H9 (cell line): ENCODE measurements around the gene TSPYL4. TPM values are rescaled to one million over a fixed set of nuclear protein-coding genes. Genes with fewer than 3 reads are reported as not detected.

Source experiments
- DNase-seq: peaks from one replicate; pipeline ENCODE4 v3.0.0-alpha.2; 2017
- H2AFZ ChIP-seq: one replicate; pipeline ENCODE4 v1.6.1; 2013; ENCODE audit warnings: mild to moderate bottlenecking, low read length, control low read depth, moderate library complexity
- H2AK5ac ChIP-seq: 2 replicates; pipeline ENCODE4 v1.6.1; 2013; ENCODE audit warnings: low read length, control low read depth, mixed read lengths; ENCODE audit not compliant: insufficient read length
- H2BK120ac ChIP-seq: one replicate; pipeline ENCODE4 v1.6.1; 2013; ENCODE audit warnings: low read depth, mild to moderate bottlenecking, low read length, control low read depth, inconsistent platforms; ENCODE audit not compliant: poor library complexity, severe bottlenecking
- H2BK12ac ChIP-seq: 2 replicates; pipeline ENCODE4 v1.6.1; 2013; ENCODE audit warnings: low read length, control low read depth, mixed read lengths, low read depth; ENCODE audit not compliant: insufficient read length
- H2BK15ac ChIP-seq: 2 replicates; pipeline ENCODE4 v1.6.1; 2013; ENCODE audit warnings: low read depth, low read length, control low read depth
- H2BK20ac ChIP-seq: one replicate; pipeline ENCODE4 v1.6.1; 2013; ENCODE audit warnings: low read depth, mild to moderate bottlenecking, low read length, control low read depth, inconsistent platforms; ENCODE audit not compliant: poor library complexity, severe bottlenecking
- H2BK5ac ChIP-seq: 2 replicates; pipeline ENCODE4 v1.6.1; 2013; ENCODE audit warnings: low read length, control low read depth, mixed read lengths; ENCODE audit not compliant: insufficient read length
- H3K14ac ChIP-seq: 2 replicates; pipeline ENCODE4 v1.6.1; 2013; ENCODE audit warnings: low read length, control low read depth; ENCODE audit not compliant: insufficient read depth
- H3K18ac ChIP-seq: 2 replicates; pipeline ENCODE4 v1.6.1; 2013; ENCODE audit warnings: low read depth, mild to moderate bottlenecking, mixed read lengths, low read length, control low read depth; ENCODE audit not compliant: insufficient read length
- H3K23ac ChIP-seq: 2 replicates; pipeline ENCODE4 v1.6.1; 2013; ENCODE audit warnings: low read length, control low read depth, mixed read lengths, low read depth; ENCODE audit not compliant: insufficient read length
- H3K23me2 ChIP-seq: 2 replicates; pipeline ENCODE4 v1.6.1; 2013; ENCODE audit warnings: low read depth, mild to moderate bottlenecking, mixed read lengths, low read length, control low read depth; ENCODE audit not compliant: insufficient read length, poor library complexity, severe bottlenecking
- H3K27ac ChIP-seq: 2 replicates; pipeline ENCODE4 v1.5.1; 2013; ENCODE audit warnings: low read length, control low read depth, mixed read lengths, low read depth; ENCODE audit not compliant: insufficient read length
- H3K27me3 ChIP-seq: 2 replicates; pipeline ENCODE4 v1.6.1; 2013; ENCODE audit warnings: low read length, control low read depth, inconsistent platforms; ENCODE audit not compliant: insufficient read depth
- H3K4ac ChIP-seq: 2 replicates; pipeline ENCODE4 v1.6.1; 2013; ENCODE audit warnings: low read depth, mild to moderate bottlenecking, control low read depth, inconsistent platforms, low read length, moderate library complexity
- H3K4me1 ChIP-seq: 2 replicates; pipeline ENCODE4 v1.6.1; 2013; ENCODE audit warnings: low read length, control low read depth, inconsistent platforms; ENCODE audit not compliant: insufficient read depth
- H3K4me2 ChIP-seq: 2 replicates; pipeline ENCODE4 v1.6.1; 2013; ENCODE audit warnings: low read length, control low read depth, mixed read lengths; ENCODE audit not compliant: insufficient read length, insufficient read depth
- H3K56ac ChIP-seq: 2 replicates; pipeline ENCODE4 v1.6.1; 2013; ENCODE audit warnings: low read depth, mild to moderate bottlenecking, mixed read lengths, low read length, control low read depth; ENCODE audit not compliant: insufficient read length
- H3K79me1 ChIP-seq: 2 replicates; pipeline ENCODE4 v1.6.1; 2013; ENCODE audit warnings: low read depth, mild to moderate bottlenecking, moderate library complexity, low read length, control low read depth, inconsistent platforms; ENCODE audit not compliant: insufficient read depth, poor library complexity, severe bottlenecking
- H3K79me2 ChIP-seq: 2 replicates; pipeline ENCODE4 v1.6.1; 2013; ENCODE audit warnings: low read length, control low read depth, inconsistent platforms; ENCODE audit not compliant: insufficient read depth
- H3K9ac ChIP-seq: 2 replicates; pipeline ENCODE4 v1.6.1; 2013; ENCODE audit warnings: low read length, control low read depth, mixed read lengths; ENCODE audit not compliant: insufficient read length; ENCODE audit errors: extremely low read depth
- H3K9me3 ChIP-seq: one replicate; pipeline ENCODE4 v1.6.1; 2013; ENCODE audit warnings: low read depth, low read length, inconsistent platforms; ENCODE audit not compliant: control insufficient read depth
- H3T11ph ChIP-seq: one replicate; pipeline ENCODE4 v1.6.1; 2013; ENCODE audit warnings: mild to moderate bottlenecking, low read length, control low read depth, inconsistent platforms
- H4K20me1 ChIP-seq: one replicate; pipeline ENCODE4 v1.6.1; 2013; ENCODE audit not compliant: control insufficient read depth, insufficient read length, insufficient read depth
- H4K5ac ChIP-seq: 2 replicates; pipeline ENCODE4 v1.6.1; 2013; ENCODE audit warnings: low read depth, mild to moderate bottlenecking, mixed read lengths, low read length, control low read depth; ENCODE audit not compliant: insufficient read length
- H4K8ac ChIP-seq: replicated peaks from 2 replicates; pipeline ENCODE4 v1.6.1; 2013; ENCODE audit warnings: low read length, control low read depth, mixed read lengths, low read depth; ENCODE audit not compliant: insufficient read length
- H4K91ac ChIP-seq: 2 replicates; pipeline ENCODE4 v1.6.1; 2013; ENCODE audit warnings: low read depth, mild to moderate bottlenecking, moderate library complexity, mixed read lengths, low read length, control low read depth; ENCODE audit not compliant: insufficient read length
- H3K27ac Mint-ChIP-seq, 3 experiments: 2 replicates in 2 of 3; 3 replicates in 1 of 3; pipeline ENCODE4 v1.8.0; 2020 to 2021; ENCODE audit warnings: mixed read lengths in 3 of 3, mild to moderate bottlenecking in 1 of 3, moderate library complexity in 1 of 3
- H3K27me3 Mint-ChIP-seq: 2 replicates; pipeline ENCODE4 v1.8.0; 2021; ENCODE audit warnings: low read depth, mild to moderate bottlenecking, moderate library complexity, mixed read lengths
- H3K36me3 Mint-ChIP-seq, 3 experiments: 2 replicates in 2 of 3; 3 replicates in 1 of 3; pipeline ENCODE4 v1.8.0; 2020 to 2021; ENCODE audit warnings: low read depth in 3 of 3, mixed read lengths in 3 of 3; ENCODE audit not compliant: insufficient read depth in 1 of 3
- H3K4me1 Mint-ChIP-seq, 2 experiments: 2 replicates each; pipeline ENCODE4 v1.8.0; 2020; ENCODE audit warnings: mixed read lengths in 2 of 2
- H3K4me3 Mint-ChIP-seq, 2 experiments: 2 replicates in 1 of 2; 3 replicates in 1 of 2; pipeline ENCODE4 v1.8.0; 2020 to 2021; ENCODE audit warnings: mild to moderate bottlenecking in 2 of 2, mixed read lengths in 2 of 2, moderate library complexity in 1 of 2
- H3K9me3 Mint-ChIP-seq, 2 experiments: 2 replicates in 1 of 2; 3 replicates in 1 of 2; pipeline ENCODE4 v1.8.0; 2020; ENCODE audit warnings: mild to moderate bottlenecking in 2 of 2, mixed read lengths in 2 of 2, moderate library complexity in 1 of 2
- WGBS: extraction: QIAGEN DNeasy Blood & Tissue Kit; methylation state at CpG from one replicate; pipeline ENCODE4 v1.1.7; 2013; ENCODE audit warnings: missing lambda C conversion rate, low lambda C conversion rate, mixed read lengths; ENCODE audit not compliant: insufficient read length; ENCODE audit errors: extremely low coverage; 5-methylcytosine and 5-hydroxymethylcytosine counted together
- total RNA-seq: library from RNA; stranded (reverse); gene quantifications from 2 replicates; pipeline ENCODE4 v1.2.1, GENCODE V29; 2021
- TF ChIP-seq, protein P1 (sequence below): fragments of 200-600 bp; sonication (generic); conservative IDR thresholded peaks from 3 replicates; pipeline ENCODE4 v1.8.0; 2021; ENCODE audit warnings: antibody characterized with exemption, mild to moderate bottlenecking

The TSPYL4 gene
- total RNA-seq, 1 experiment from 2014 or later = 19.0 TPM

DNA sequence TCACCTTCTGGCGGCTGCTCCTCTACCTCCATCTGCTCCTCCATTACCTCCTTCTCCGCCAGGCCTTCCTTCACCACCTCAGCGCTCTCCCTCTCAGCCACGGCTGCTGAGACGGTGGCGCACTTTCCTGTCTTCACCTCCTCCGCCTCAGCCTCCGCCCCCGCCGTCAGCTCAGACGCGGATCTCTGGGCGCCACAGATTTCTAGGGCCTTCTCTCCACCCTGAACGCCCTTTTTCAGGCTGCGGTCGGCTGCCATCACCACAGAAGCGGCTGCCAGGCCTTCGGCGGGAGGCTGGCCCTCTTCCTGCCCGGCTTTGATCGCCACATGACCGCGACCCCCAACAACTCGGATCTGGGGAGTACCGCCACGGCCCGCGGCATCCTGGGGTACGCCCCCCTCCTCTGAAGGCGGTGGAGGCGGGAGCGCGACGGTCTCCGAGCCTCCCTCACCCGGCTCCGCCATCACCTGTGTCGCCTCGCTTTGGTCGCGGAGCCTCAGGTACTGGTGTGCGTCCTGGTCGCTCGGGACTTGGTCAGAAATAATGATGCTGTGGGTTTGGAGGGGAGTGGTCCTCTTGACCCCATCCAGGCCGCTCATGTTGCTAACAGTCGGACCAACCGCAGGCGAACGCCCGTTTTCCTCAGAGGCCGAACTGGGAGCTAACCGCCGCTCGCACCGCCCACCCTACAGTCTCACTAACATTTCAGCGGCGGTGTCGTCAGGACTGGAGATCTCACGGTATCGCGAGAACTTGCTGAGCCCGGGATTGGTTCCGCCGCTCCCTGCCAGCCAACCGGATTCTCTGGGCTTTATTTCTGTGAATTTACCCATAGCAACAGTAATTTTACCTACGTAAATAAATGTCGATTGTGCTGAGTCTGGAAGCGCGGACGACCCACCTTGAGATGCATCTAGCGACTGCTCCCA lies 25.6 kb upstream of the TSPYL4 start, which contains the start of gene TSPYL1:
Gene TSPYL1, minus strand, starts transcription at position 699 of the 929 bp plus-strand sequence. Its CDS starts 100 bp downstream, at position 599.
- Histone ChIP-seq H2BK20ac (no peak within 1 kb of the TSS), H3K23me2 (peaks cover 10% of the 10 kb centered on the region), H3K4me1 (peaks cover 3% of the 10 kb centered on the region; the same call in 1 of the 2 replicates), H2BK5ac (peak within 1 kb of the TSS; percentile 78), H3K9me3 (no peaks in the 10 kb centered on the region), H3K4ac (peak within 1 kb of the TSS; percentile 8), H2BK12ac (peak within 1 kb of the TSS; percentile 9), H2AFZ (no peak within 1 kb of the TSS), H4K5ac (peak within 1 kb of the TSS; percentile 30), H3K9ac (peak within 1 kb of the TSS; percentile 93), H2BK120ac (peak within 1 kb of the TSS; percentile 40), H3K27me3 (no peaks in the 10 kb centered on the region), H3K79me2 (peaks cover 15% of the 10 kb centered on the region), H3K56ac (no peak within 1 kb of the TSS), H3T11ph (no peak within 1 kb of the TSS), H3K23ac (no peak within 1 kb of the TSS), H2AK5ac (no peak within 1 kb of the TSS), H3K4me2 (peak within 1 kb of the TSS; percentile 87), H4K20me1 (no peaks in the 10 kb centered on the region), H4K91ac (peak within 1 kb of the TSS; percentile 26), H3K79me1 (peaks cover 6% of the 10 kb centered on the region), H2BK15ac (no peak within 1 kb of the TSS; the same call in 1 of the 2 replicates), H4K8ac (peak within 1 kb of the TSS; percentile 60), H3K18ac (peak within 1 kb of the TSS; percentile 80), H3K14ac (peak within 1 kb of the TSS; percentile 87), H3K27ac (peak within 1 kb of the TSS; percentile 80)
- Mint-ChIP-seq H3K4me3 (peak within 1 kb of the TSS; percentile 96 to 99), H3K9me3 (no peaks in the 10 kb centered on the region), H3K4me1 (peaks cover 43 to 48% of the 10 kb centered on the region in 2 experiments), H3K27ac (peak within 1 kb of the TSS; percentile 99 to 100 (median 100)), H3K36me3 (peaks cover 6 to 28% (median 28%) of the 10 kb centered on the region in 3 experiments; a peak in 6 of 7 replicates), H3K27me3 (no peaks in the 10 kb centered on the region; the same call in 1 of the 2 replicates)
- TF ChIP-seq, protein P1, sequence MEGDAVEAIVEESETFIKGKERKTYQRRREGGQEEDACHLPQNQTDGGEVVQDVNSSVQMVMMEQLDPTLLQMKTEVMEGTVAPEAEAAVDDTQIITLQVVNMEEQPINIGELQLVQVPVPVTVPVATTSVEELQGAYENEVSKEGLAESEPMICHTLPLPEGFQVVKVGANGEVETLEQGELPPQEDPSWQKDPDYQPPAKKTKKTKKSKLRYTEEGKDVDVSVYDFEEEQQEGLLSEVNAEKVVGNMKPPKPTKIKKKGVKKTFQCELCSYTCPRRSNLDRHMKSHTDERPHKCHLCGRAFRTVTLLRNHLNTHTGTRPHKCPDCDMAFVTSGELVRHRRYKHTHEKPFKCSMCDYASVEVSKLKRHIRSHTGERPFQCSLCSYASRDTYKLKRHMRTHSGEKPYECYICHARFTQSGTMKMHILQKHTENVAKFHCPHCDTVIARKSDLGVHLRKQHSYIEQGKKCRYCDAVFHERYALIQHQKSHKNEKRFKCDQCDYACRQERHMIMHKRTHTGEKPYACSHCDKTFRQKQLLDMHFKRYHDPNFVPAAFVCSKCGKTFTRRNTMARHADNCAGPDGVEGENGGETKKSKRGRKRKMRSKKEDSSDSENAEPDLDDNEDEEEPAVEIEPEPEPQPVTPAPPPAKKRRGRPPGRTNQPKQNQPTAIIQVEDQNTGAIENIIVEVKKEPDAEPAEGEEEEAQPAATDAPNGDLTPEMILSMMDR = no peak
- no CpG with 5 or more reads among the region's 71 CpGs for WGBS
- DNase-seq = peak; percentile 96
